HG03196 (cell line): Measurements from ENCODE around the gene CAPG.

Source experiments
- ATAC-seq: cut with Tn5 transposase; IDR thresholded peaks from one replicate; pipeline ENCODE4 v1.9.1; 2021; ENCODE audit not compliant: unreplicated experiment

The CAPG gene

GRCh38 chr2:85439025-85439472, 28.9 kb upstream of the CAPG start:
- ATAC-seq, result no peak

GRCh38 chr2:85438201-85439024, 28.2 kb upstream of the CAPG start:
- ATAC-seq, result no peak

GRCh38 chr2:85437488-85438200, 27.5 kb upstream of the CAPG start:
- peak; percentile 74 for ATAC-seq

- no peak for ATAC-seq
These were observed 26.8 kb upstream of the CAPG start for GRCh38 chr2:85436836-85437487.

GRCh38 chr2:85435981-85436835, 26.0 kb upstream of the CAPG start:
- no peak for ATAC-seq

- ATAC-seq, result no peak
These were observed 25.2 kb upstream of the CAPG start for GRCh38 chr2:85435220-85435958.

- no peak for ATAC-seq
These were observed 24.5 kb upstream of the CAPG start for GRCh38 chr2:85434696-85435095.

GRCh38 chr2:85433511-85434089, 23.4 kb upstream of the CAPG start:
- ATAC-seq, result no peak

GRCh38 chr2:85431570-85432205, 21.5 kb upstream of the CAPG start:
- no peak for ATAC-seq

- no peak for ATAC-seq
These were observed 20.8 kb upstream of the CAPG start for GRCh38 chr2:85430752-85431569.

GRCh38 chr2:85429924-85430289, 19.7 kb upstream of the CAPG start:
- ATAC-seq, result no peak

- no peak for ATAC-seq
These were observed 19.2 kb upstream of the CAPG start for GRCh38 chr2:85429213-85429923.

GRCh38 chr2:85428343-85428881, 18.2 kb upstream of the CAPG start:
- ATAC-seq, result no peak

- no peak for ATAC-seq
These were observed 17.2 kb upstream of the CAPG start for GRCh38 chr2:85427300-85427835.

GRCh38 chr2:85425588-85425987, 15.4 kb upstream of the CAPG start:
- no peak for ATAC-seq

GRCh38 chr2:85423525-85423924, 13.4 kb upstream of the CAPG start:
- ATAC-seq, result no peak

GRCh38 chr2:85422072-85422457, 11.9 kb upstream of the CAPG start:
- ATAC-seq, result no peak
